Hepatic stellate cell (primary cell): ENCODE measurements around the gene PIP5K1B.

Experiments
- DNase-seq: peaks from one replicate; pipeline ENCODE4 v3.0.0; 2011; ENCODE audit warnings: low spot score

PIP5K1B gene

GRCh38 chr9:68775003-68775730 lies 70.1 kb downstream of the PIP5K1B start:
- DNase-seq: no peak

DNA sequence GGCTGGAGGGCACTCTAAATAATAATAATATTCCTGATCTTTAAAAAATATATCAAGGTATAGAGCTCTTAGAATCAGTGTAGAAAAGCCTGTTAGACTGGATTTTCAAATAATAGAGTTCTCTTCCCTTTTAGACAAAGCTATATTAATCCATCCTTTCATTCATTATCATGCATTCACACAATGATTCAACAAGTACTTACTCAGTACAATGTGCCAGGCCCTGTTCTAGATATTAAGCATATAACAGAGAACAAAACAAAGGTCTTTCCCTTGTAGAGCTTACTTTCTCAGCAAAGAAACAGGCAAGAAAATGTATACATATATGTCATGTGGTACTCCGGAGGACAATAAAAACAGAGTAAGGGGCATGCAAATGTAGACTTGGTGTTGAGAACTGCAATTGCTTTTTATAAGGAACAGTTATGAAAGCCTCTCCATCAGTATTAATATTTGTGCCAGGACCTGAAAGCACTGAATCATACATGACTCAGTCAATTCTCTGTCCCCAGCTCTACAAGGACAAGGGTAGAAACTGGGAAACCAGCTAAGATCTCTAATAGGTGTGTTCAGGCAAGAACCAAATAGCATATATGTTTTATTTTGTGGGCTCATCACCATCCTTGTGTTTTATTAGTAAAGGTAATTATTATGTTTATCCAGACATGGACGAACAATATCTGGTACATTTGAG lies 72.2 kb downstream of the PIP5K1B start:
- no peak for DNase-seq

- no peak for DNase-seq
These were observed 73.6 kb downstream of the PIP5K1B start for GRCh38 chr9:68778635-68779034.

- DNase-seq: peak; percentile 88
These were observed 74.7 kb downstream of the PIP5K1B start for GRCh38 chr9:68779558-68780379.

DNA sequence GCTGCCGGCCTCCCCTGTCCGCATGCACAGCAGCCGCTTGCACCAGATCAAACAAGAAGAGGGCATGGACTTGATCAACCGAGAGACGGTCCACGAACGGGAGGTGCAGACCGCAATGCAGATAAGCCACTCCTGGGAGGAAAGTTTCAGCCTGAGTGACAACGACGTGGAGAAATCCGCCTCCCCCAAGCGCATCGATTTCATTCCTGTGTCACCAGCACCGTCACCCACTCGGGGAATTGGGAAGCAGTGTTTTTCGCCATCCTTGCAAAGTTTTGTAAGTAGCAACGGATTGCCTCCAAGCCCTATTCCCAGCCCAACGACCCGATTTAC lies 75.3 kb downstream of the PIP5K1B start:
- no peak for DNase-seq

DNA sequence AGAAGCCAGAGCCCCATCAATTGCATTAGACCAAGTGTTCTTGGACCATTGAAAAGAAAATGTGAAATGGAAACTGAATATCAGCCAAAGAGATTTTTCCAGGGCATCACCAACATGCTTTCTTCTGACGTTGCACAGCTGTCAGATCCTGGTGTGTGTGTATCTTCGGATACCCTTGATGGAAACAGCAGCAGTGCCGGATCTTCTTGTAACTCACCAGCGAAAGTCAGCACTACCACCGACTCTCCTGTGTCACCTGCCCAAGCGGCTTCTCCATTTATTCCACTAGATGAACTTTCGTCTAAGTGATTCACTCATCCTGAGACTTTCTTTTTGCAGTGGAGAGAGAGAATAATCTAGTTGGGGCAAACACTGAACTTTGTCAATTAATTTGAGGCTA lies 75.7 kb downstream of the PIP5K1B start:
- peak; percentile 3 for DNase-seq

DNA sequence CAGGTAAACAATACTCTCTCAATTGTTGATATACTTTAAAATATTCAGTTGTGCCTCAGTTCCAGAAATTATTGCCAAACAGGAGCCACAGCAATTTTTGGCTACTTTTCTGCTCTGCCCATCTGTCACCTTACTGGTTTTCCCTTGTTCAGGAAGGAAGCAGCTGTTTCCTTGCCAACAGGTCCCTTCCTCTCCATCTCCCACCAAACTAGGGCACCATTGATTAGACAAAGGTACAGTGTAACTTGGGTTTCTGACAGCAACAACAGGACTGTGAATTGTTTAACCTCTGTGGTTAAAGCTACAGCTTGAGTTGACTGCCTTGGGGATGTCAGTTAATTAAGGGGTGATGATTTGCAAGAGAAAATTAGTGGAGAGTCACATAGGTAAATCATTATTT lies 76.9 kb downstream of the PIP5K1B start:
- DNase-seq: no peak

DNA sequence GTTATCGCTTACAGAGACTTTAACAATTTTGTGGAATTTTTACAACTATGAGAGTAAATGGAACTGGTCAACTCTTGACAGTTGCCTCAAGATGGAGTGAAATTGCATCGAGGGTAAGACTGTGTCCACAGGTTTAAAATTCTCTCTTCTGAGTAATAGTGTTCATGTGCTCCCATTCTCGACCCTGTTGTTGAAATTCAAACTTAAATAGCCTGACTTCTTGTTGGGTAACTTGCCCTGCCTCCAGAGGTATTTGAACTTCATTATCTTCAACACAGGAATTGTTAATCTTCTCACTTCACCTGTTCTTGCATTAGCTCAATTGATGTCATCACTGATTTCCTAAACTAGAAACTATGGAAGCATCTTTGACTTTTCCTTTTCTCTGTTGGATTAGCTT lies 77.5 kb downstream of the PIP5K1B start:
- DNase-seq: no peak

- no peak for DNase-seq
These were observed 80.9 kb downstream of the PIP5K1B start for GRCh38 chr9:68785965-68786364.

DNA sequence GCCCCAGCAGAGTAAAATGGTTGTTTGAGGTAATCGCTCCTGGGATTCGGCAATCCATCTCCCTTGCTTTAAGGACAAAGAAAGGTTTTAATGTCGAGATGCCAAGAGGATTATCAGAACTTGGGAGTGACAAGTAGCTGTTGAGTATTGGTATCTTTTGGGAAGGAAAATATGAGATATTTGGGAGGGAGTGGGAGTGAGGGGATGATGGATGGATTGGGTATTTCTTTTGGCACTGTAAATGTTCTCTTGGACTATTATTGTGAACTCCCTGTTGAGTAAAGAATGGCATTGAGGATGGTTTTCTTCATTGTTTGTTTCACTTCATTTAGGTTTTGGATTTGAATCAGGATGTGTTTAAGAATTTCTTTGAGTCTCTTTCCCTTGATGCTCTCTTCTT lies 86.1 kb downstream of the PIP5K1B start:
- DNase-seq: no peak

DNA sequence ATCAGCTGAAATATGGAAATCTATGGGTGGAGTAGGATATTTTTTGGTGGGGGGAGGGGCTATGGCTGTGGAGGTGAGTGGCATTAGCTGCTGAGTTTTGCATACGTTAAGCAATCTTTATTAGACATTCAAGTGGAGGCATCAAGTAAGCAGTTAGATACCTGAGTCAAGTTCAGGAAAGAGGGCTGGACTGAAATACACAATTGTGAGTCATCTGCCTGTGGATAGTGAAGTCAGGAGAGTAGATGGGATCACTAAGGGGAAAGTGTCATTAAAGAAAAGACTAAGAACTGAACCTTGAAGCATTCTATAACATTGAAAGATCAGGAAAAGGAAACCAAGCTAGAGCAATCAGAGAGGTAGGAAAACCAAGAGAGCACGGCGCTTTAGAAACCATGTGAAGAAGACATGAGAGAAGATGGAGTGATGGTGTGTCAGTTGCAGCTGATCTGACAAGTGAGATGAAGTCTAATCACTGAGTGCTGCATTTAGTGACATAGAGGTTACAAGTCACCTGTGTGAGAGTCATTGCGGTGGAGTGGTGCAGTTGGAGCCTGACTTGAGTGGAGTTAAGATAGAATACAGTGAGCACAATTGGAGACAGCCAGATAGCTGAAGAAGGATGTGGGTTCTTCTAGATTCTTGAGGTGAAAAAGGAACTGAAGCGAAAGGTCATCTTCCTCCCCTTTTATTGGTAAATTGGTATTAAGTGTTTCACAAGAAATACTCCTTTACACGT lies 88.7 kb downstream of the PIP5K1B start:
- no peak for DNase-seq

GRCh38 chr9:68794898-68795297 lies 89.9 kb downstream of the PIP5K1B start:
- no peak for DNase-seq

DNA sequence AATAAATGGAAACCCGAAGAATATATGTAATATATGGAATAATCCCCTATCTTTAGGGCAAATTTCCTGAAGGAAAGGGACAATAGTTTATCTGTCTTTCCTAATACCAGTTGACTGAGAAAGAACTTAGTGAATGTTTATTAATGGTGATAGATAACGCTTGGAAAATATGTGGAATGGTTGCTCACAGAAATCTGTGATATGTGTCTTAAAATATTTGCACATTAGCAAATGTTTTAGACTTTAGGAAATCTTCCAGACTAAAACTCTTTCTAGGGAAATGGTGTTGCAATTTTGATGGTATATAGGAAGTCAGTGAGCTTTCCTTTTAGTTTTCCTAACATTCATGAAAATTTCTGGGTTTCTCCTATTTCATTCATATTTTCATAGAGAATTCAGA lies 90.4 kb downstream of the PIP5K1B start:
- DNase-seq: no peak

GRCh38 chr9:68797116-68797515 lies 92.1 kb downstream of the PIP5K1B start:
- DNase-seq: no peak

DNA sequence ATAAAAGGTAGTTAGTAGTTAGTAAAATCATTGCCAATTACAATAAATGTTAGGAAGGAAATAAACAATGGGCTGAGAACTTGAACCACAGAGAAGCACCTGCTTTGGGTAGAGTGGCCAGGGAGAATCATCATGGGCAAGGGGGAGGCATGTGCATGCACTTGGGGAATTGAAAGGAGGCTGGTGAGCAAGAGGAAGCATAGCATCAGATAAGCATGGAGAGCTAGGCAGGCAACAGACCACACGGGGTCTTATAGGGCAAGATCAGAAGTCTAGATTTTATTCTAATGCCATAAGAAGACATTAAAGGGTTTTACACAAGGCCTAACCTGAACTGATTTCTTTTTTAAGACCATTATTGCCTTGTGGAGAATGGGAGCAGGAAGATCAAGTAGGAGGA lies 93.4 kb downstream of the PIP5K1B start:
- no peak for DNase-seq

GRCh38 chr9:68800836-68801235 lies 95.8 kb downstream of the PIP5K1B start:
- no peak for DNase-seq

DNA sequence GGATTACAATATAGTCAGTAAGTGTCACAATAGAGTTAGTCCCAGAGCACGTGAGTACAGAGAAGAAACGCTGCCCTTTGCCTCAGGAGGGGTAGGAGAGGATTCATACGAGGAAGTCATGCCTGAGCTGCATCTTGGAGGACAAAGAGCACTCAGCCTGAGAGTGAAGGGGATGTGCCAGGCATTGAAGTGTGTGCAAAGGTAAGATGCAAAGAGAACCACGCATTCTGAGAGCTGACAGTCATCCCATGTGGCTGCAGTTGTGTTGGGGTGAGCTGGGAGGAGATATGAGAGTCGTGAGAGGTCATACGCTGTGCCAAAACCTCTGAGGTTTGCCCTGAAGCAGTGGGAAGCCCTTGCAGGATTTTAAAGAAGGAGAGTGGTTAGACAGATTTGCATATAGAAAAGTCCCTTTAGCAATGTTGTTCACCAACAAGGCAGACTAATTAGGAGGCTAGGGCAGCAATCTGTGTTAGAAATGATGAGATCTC lies 97.5 kb downstream of the PIP5K1B start:
- no peak for DNase-seq

DNA sequence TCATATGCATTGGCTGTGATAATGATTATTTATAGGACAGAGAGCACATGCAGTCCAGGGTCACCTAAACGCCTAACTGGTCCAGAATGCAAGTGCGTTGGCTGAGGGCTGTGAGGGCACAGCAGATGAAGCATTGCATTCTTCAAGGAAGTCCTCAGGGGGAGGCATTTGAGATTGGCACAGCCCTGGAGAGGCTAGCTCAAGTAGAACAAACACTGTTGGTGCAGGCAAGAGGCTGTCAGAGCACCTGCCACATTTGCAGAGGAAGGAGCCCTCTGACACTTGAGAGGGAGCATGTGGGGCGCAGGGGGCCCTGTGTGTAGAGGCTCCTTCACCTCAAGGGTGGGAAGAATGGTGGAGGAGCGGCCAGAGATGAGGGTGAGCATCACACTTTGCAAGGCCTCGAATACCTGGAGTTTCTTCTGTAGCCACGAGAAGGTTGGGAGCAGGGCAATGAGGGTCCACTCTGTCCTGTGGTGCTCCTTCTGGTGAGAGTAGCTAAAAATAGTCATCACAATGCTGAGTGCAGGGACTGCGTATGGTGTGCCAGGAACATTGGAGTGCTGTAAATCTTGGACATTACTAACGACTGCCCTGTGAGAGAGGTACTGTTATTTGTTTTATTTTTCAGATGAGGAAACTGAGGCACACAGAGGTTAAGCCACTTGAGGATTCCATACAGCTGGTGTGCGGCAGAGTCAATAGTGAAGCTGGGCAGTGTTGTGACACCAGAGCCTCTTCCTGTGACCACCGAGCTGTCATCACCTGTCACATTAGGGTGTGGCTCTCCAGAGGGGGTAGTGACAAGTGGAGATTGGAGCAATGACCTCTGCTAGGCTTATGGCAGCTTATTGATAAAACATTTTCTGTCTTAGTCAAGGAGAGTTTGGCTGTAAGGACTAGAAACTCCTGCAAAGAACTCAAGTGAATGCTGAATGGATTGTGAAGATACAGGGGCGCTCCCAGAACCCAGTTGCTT lies 100.2 kb downstream of the PIP5K1B start:
- no peak for DNase-seq

- DNase-seq: no peak
These were observed 101.0 kb downstream of the PIP5K1B start for GRCh38 chr9:68805890-68806517.

- DNase-seq: no peak
These were observed 103.4 kb downstream of the PIP5K1B start for GRCh38 chr9:68808338-68808890.
